GM23338 (cell line): ENCODE results near the gene RAB44.

Source experiments
- CREB1 ChIP-seq: fragments of 250-450 bp; sonication (Bioruptor Pico); IDR thresholded peaks from 2 replicates; pipeline ENCODE4 v1.5.0; 2020; ENCODE audit warnings: low read depth, mild to moderate bottlenecking, moderate library complexity
- ETS1 ChIP-seq: IDR thresholded peaks from 2 replicates; pipeline ENCODE4 v1.6.1; 2016; ENCODE audit warnings: antibody characterized with exemption
- EZH2 ChIP-seq: fragments of 200-600 bp; sonication (generic); IDR thresholded peaks from one replicate; pipeline ENCODE4 v1.8.0; 2017; ENCODE audit warnings: antibody characterized with exemption, mild to moderate bottlenecking, low read depth; ENCODE audit not compliant: unreplicated experiment
- EZH2phosphoT487 ChIP-seq: fragments of 200-600 bp; sonication (generic); IDR thresholded peaks from one replicate; pipeline ENCODE4 v1.8.1; 2018; ENCODE audit warnings: antibody characterized with exemption; ENCODE audit not compliant: unreplicated experiment
- JUNB ChIP-seq: IDR thresholded peaks from one replicate; pipeline ENCODE4 v1.6.1; 2016; ENCODE audit warnings: antibody characterized with exemption; ENCODE audit not compliant: unreplicated experiment
- POLR2AphosphoS5 ChIP-seq: IDR thresholded peaks from 2 replicates; pipeline ENCODE4 v1.6.1; 2016; ENCODE audit warnings: antibody characterized with exemption, low read depth
- ZNF331 ChIP-seq: fragments of 250-450 bp; sonication (Bioruptor Pico); IDR thresholded peaks from 2 replicates; pipeline ENCODE4 v1.5.0; 2020; ENCODE audit warnings: low read depth, mild to moderate bottlenecking, moderate library complexity
- TF ChIP-seq, protein P1 (sequence below), 2 experiments: fragments of 200-600 bp in 1 of 2; sonication (generic) in 1 of 2; conservative IDR thresholded peaks; 2 replicates each; pipeline versions ENCODE4 v1.5.1 to v1.6.1; 2016 to 2017; ENCODE audit warnings: antibody characterized with exemption in 2 of 2, low read depth in 2 of 2, mild to moderate bottlenecking in 2 of 2, moderate library complexity in 1 of 2
- TF ChIP-seq, protein P2 (sequence below): IDR thresholded peaks from one replicate; pipeline ENCODE4 v1.6.1; 2018; ENCODE audit warnings: antibody characterized with exemption; ENCODE audit not compliant: unreplicated experiment

DNA sequence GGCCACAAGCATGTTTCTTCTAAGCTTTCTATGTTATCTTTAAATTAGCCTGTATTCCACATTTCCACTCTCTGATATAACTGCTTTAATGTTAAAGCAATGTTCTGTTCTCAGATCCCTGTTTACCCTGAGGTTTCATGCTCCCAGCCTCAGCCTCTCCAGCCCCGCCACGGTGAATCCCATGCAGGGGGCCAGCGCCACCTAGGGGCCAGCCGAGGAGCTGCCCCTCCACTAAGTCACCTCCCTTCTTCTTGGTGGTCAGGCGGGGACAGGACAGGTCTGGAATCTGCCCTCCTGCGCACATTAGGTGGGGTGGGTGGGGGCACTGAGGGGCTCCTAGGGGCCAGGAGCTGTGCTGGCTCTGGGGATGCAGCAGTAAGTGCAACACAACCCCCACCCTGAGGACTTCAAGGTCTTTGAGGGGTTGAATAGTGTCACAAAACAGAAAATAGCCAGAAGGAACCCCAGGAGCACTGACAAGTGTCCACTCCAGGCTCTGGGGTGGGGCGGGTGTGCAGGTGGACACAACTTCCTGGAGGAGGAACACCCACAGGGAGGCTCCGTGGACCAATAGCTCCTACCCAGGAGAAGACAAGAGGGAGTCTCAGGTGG lies 61.6 kb downstream of the RAB44 start:
- TF ChIP-seq, protein P1, sequence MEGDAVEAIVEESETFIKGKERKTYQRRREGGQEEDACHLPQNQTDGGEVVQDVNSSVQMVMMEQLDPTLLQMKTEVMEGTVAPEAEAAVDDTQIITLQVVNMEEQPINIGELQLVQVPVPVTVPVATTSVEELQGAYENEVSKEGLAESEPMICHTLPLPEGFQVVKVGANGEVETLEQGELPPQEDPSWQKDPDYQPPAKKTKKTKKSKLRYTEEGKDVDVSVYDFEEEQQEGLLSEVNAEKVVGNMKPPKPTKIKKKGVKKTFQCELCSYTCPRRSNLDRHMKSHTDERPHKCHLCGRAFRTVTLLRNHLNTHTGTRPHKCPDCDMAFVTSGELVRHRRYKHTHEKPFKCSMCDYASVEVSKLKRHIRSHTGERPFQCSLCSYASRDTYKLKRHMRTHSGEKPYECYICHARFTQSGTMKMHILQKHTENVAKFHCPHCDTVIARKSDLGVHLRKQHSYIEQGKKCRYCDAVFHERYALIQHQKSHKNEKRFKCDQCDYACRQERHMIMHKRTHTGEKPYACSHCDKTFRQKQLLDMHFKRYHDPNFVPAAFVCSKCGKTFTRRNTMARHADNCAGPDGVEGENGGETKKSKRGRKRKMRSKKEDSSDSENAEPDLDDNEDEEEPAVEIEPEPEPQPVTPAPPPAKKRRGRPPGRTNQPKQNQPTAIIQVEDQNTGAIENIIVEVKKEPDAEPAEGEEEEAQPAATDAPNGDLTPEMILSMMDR (conservative IDR thresholded peaks at IDR 0.05; ENCODE audit: low read depth in 2 of 2), result peak; percentile 98 to 99
- TF ChIP-seq POLR2AphosphoS5 (no peak), JUNB (no peak), CREB1 (CRISPR knock-in tag) (no peak), EZH2phosphoT487 (no peak), EZH2 (no peak), ETS1 (no peak), ZNF331 (CRISPR knock-in tag) (no peak)
- TF ChIP-seq, protein P2, sequence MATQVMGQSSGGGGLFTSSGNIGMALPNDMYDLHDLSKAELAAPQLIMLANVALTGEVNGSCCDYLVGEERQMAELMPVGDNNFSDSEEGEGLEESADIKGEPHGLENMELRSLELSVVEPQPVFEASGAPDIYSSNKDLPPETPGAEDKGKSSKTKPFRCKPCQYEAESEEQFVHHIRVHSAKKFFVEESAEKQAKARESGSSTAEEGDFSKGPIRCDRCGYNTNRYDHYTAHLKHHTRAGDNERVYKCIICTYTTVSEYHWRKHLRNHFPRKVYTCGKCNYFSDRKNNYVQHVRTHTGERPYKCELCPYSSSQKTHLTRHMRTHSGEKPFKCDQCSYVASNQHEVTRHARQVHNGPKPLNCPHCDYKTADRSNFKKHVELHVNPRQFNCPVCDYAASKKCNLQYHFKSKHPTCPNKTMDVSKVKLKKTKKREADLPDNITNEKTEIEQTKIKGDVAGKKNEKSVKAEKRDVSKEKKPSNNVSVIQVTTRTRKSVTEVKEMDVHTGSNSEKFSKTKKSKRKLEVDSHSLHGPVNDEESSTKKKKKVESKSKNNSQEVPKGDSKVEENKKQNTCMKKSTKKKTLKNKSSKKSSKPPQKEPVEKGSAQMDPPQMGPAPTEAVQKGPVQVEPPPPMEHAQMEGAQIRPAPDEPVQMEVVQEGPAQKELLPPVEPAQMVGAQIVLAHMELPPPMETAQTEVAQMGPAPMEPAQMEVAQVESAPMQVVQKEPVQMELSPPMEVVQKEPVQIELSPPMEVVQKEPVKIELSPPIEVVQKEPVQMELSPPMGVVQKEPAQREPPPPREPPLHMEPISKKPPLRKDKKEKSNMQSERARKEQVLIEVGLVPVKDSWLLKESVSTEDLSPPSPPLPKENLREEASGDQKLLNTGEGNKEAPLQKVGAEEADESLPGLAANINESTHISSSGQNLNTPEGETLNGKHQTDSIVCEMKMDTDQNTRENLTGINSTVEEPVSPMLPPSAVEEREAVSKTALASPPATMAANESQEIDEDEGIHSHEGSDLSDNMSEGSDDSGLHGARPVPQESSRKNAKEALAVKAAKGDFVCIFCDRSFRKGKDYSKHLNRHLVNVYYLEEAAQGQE, result no peak
